Activated CD4-positive, alpha-beta T cell treated with anti-CD3 and anti-CD28 coated beads for 36 hours (primary cell): ENCODE results near the gene PSMD3. TPM values are rescaled to one million over a fixed set of nuclear protein-coding genes. Genes with fewer than 3 reads are reported as not detected.
A peak's percentile ranks its signal among the peaks of the same experiment; 100 is the strongest.

Experiments used
- ATAC-seq: fragments of 200-7000 bp; cut with Tn5 transposase; one replicate; pipeline ENCODE4 v1.10.0; 2021; ENCODE audit warnings: mild to moderate bottlenecking, moderate library complexity
- CTCF ChIA-PET: fragments of 350-600 bp; sonication (Branson Sonifier 250); formaldehyde crosslinking; loops from one replicate; lab custom pipeline; 2021; ENCODE audit warnings: antibody characterized with exemption; lab: Charles Lee
- POLR2A ChIA-PET: fragments of 350-600 bp; sonication (Branson Sonifier 250); formaldehyde crosslinking; loops from one replicate; lab custom pipeline; 2021; ENCODE audit warnings: antibody characterized with exemption, inconsistent platforms; lab: Charles Lee
- DNase-seq: peaks from one replicate; pipeline ENCODE4 v3.0.0-alpha.2; 2020
- H3K27ac Mint-ChIP-seq: one replicate; pipeline ENCODE4 v1.8.0; 2021; ENCODE audit warnings: mixed read lengths
- H3K27me3 Mint-ChIP-seq: one replicate; pipeline ENCODE4 v1.8.0; 2021; ENCODE audit warnings: mixed read lengths
- H3K36me3 Mint-ChIP-seq: one replicate; pipeline ENCODE4 v1.8.0; 2021; ENCODE audit warnings: low read depth, mixed read lengths
- H3K4me1 Mint-ChIP-seq: one replicate; pipeline ENCODE4 v1.8.0; 2021; ENCODE audit warnings: mixed read lengths
- H3K4me3 Mint-ChIP-seq: one replicate; pipeline ENCODE4 v1.8.0; 2021; ENCODE audit warnings: mild to moderate bottlenecking, moderate library complexity, mixed read lengths
- H3K9me3 Mint-ChIP-seq: one replicate; pipeline ENCODE4 v1.8.0; 2021; ENCODE audit warnings: low read depth, mixed read lengths
- intact Hi-C, 2 experiments: fragments of 100-400 bp; cut with DNase I in 1 of 2; cut with micrococcal nuclease in 1 of 2; formaldehyde crosslinking; loops; one replicate each; pipeline versions ENCODE4 v1.14.2 to v1.15.1; 2022 to 2024; cut with DNase I, micrococcal nuclease
- total RNA-seq, 2 experiments: library from RNA; stranded (reverse); gene quantifications; one replicate each; pipeline ENCODE4 v1.2.3, GENCODE V29; 2021

The PSMD3 gene
- total RNA-seq, 2 experiments from 2014 or later = 141 to 146 TPM

DNA sequence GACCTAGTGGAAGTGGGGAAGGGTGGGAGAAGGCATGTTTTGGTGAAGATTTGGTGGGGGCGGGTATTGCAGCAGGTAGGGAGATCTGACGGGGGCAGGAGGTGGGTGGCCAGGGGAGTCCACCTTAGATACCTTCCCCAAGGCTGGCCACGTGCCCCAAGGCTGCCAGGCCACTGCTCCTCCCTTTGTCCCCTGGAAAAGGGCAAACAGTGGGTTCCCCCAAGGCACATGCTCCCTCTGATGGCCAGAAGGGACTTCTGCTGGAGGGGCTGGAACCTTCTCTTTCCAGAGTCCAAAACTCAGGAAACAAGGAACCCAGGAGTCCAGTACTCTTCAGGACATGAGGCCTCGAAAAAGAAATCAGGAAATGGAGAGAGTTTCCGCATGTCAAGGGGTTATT lies 6.2 kb upstream of the PSMD3 start:
- Mint-ChIP-seq H3K4me3 (no peak overlapping the region), H3K27me3 (peaks cover 20% of the 10 kb centered on the region), H3K4me1 (peaks cover 6% of the 10 kb centered on the region), H3K9me3 (no peaks in the 10 kb centered on the region), H3K36me3 (no peaks in the 10 kb centered on the region), H3K27ac (no peak overlapping the region)
- intact Hi-C loops = no loop called here
- ATAC-seq (no peak), DNase-seq (no peak)
- CTCF ChIA-PET = interaction anchor here (7.4 kb wide), 1 partner anchor 17 kb away, joined by 87 read pairs; no protein-coding TSS in a partner anchor
- POLR2A ChIA-PET = interaction anchor here (0.6 kb wide), 1 partner anchor 34 kb away, joined by 5 read pairs; no protein-coding TSS in a partner anchor

DNA sequence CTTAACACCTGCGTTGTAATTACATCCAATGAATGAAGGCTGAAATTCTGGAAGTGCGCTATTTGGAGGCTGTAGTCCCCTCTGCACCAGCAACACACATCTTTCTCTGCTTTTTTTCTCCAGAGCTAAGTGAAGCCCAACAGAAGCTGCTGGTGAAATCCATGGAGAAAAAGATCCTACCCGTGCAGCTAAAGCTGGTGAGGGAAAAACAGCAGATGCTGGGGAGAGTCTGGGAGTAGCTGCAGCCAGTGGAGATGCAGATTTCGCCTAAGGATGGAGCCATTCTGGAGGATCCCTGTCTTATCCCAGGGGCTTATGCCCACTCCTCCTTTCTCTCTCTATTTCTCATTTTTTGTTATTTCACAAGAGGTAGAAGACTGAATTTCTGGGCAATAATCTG lies 4.8 kb upstream of the PSMD3 start:
- Mint-ChIP-seq H3K36me3 (no peaks in the 10 kb centered on the region), H3K27me3 (peaks cover 13% of the 10 kb centered on the region), H3K4me3 (no peak overlapping the region), H3K4me1 (peaks cover 14% of the 10 kb centered on the region), H3K9me3 (no peaks in the 10 kb centered on the region), H3K27ac (no peak overlapping the region)
- intact Hi-C loops = no loop called here
- ATAC-seq = no peak
- no peak for DNase-seq
- ChIA-PET POLR2A (interaction anchor here (0.5 kb wide), 1 partner anchor 77 kb away, joined by 11 read pairs; no protein-coding TSS in a partner anchor), CTCF (interaction anchor here (0.6 to 7.4 kb wide), 6 partner anchors 12 to 354 kb away, joined by 3 to 87 read pairs (median 3); no protein-coding TSS in a partner anchor)

DNA sequence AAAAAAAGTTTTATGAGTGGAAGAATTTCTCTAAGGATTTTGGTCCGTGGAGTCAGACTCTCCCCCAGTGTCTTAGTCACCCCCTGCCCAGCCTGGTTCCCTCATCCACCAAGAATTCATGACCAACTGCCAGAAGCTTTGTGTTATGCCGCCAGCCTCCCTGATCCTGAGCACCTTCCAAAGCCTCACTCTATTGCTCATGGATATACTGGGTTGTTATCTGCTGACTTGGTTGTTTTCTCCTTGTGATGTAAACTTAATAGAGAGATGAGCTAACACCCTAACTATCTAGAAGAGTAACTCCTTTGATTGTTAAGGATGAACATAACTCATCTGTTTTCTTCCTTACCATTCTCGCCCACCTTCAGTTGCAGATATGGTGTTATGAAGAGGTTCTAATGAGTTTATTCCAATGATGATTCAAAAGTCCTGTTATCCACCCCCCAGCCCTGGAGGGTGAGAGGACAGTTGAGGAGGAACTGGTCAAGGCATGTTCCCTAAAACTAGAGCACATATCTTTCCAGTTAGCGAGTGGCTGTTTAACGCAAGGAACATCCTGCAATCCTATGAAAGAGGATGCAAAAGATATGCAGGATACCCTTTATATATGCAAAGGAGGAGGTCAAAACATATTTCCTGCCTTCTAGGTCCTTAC lies 1.5 kb upstream of the PSMD3 start:
- Mint-ChIP-seq H3K27ac (no peak overlapping the region), H3K4me1 (peaks cover 29% of the 10 kb centered on the region), H3K4me3 (peak overlapping the region; percentile 11), H3K36me3 (peaks cover 10% of the 10 kb centered on the region), H3K9me3 (no peaks in the 10 kb centered on the region), H3K27me3 (peaks cover 6% of the 10 kb centered on the region)
- ATAC-seq = no peak
- no peak for DNase-seq
- CTCF ChIA-PET = interaction anchor here (0.9 to 7.4 kb wide), 8 partner anchors 22 to 358 kb away, joined by 3 to 87 read pairs (median 6); partner anchors contain the start of genes LRRC3C, MSL1 and ORMDL3
- POLR2A ChIA-PET = no interaction called here
- intact Hi-C loops = no loop called here

DNA sequence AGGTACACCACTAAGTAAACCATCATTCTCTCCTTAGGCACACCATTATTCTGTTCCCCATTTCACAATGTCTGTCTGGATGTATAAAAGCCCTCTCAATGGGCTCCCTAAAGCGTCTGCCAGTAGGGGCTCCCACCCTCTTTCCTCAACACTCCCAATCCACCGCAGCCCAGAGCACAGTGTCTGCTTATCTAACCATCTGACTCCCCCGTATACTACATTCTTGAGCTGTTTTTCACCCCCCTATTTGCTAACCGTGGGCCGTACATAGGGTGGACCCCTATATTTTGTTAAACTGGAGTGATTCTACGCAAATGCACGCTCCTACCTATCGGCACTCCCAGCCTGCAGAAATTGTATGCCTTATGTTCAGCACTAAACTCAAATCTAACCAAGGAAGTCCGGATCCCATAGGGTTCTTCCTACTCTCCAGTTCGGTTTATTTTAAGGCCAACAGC lies 685 bp upstream of the PSMD3 start:
- Mint-ChIP-seq H3K27ac (peak overlapping the region; percentile 90), H3K4me3 (peak overlapping the region; percentile 94), H3K27me3 (peaks cover 4% of the 10 kb centered on the region), H3K36me3 (peaks cover 18% of the 10 kb centered on the region), H3K9me3 (no peaks in the 10 kb centered on the region), H3K4me1 (peaks cover 31% of the 10 kb centered on the region)
- CTCF ChIA-PET = interaction anchor here (0.7 to 7.4 kb wide), 17 partner anchors 14 to 358 kb away, joined by 3 to 87 read pairs (median 3); partner anchors contain the start of genes GSDMA, LRRC3C, MED24 and MIEN1
- intact Hi-C loops = loop anchor here (1.0 to 10.0 kb wide), 21 partner anchors 21 to 1127 kb away; partner anchors contain the start of genes CDK12 (in 2 of the 2), LRRC3C (in 2 of the 2), ORMDL3 (in 2 of the 2) and CASC3 (in 1 of the 2)
- ATAC-seq = peak; percentile 2
- DNase-seq = peak; percentile 31
- POLR2A ChIA-PET = interaction anchor here (0.7 to 1.2 kb wide), 6 partner anchors 21 to 360 kb away, joined by 3 to 5 read pairs (median 4); partner anchors contain the start of genes LRRC3C and ORMDL3

DNA sequence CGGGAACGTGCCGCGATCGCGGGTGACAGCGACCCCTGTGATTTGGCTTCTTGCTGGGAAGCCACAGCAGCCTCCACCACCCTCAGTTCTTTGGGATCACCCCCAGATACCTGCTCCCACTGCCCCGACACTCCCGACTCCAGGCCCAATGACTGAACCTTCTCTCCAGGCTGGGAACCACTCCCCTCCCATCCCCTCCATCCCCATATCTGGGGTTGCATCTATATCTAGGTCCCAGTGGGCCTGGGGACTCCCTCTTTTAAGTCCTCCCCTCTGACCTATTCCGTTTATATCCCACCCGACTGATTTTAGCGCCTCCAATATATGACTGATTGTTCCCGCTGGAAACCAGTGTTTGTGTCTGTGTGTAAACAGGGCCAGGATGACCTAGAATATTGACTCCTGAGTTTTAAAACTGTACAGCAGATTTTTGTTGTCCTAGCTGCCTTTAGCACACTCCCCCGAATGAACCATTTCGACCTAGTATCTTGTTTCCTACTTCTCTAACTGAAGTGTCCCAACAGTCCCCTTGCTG lies 667 bp downstream of the PSMD3 start:
- H3K27me3 Mint-ChIP-seq = peaks cover 4% of the 10 kb centered on the region
- CTCF ChIA-PET = interaction anchor here (0.6 to 7.4 kb wide), 19 partner anchors 9 to 837 kb away, joined by 3 to 87 read pairs (median 3); partner anchors contain the start of genes GSDMB, IKZF3, LRRC3C and MIEN1
- peak overlapping the region; percentile 94 for H3K4me3 Mint-ChIP-seq
- no peak for ATAC-seq
- POLR2A ChIA-PET = interaction anchor here (0.6 to 1.2 kb wide), 4 partner anchors 22 to 1153 kb away, joined by 3 to 5 read pairs (median 4); no protein-coding TSS in a partner anchor
- intact Hi-C loops = loop anchor here (2.0 to 10.0 kb wide), 3 partner anchors 294 to 516 kb away; partner anchors contain the start of gene CDK12 (in 1 of the 2)
- DNase-seq = no peak
- H3K36me3 Mint-ChIP-seq = peaks cover 29% of the 10 kb centered on the region
- H3K27ac Mint-ChIP-seq = peak overlapping the region; percentile 90
- peaks cover 31% of the 10 kb centered on the region for H3K4me1 Mint-ChIP-seq
- no peaks in the 10 kb centered on the region for H3K9me3 Mint-ChIP-seq

DNA sequence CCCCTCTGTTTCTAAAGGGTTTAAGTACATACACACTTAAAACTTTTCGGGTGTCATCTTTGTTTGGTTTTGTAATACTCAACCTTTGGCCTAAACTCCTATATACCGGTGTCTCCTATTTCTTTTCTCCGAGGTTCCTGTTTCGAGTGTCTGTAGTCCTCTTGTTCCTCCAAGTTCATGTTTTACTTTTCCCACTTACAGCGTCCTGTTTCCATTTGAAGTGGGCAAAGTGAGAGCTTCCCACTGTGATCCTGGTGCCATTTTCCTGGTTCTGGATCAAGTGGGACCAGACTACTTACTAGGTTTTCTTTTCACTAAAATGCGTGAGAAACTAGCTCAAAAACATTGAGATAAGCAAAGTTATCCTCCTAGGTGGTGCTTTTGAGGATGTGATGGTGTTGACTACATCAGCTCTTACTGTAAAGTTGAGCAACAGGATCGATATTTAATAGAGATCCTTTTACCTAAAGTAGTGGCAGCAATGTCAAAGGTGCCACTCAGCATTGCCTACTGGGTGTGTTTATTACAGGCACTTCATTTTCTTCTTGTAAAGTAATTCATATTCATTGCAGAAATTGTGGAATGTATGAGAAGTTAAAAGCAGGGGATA lies 1.3 kb downstream of the PSMD3 start:
- DNase-seq (no peak), ATAC-seq (no peak)
- Mint-ChIP-seq H3K4me1 (peaks cover 31% of the 10 kb centered on the region), H3K36me3 (peaks cover 35% of the 10 kb centered on the region), H3K27me3 (peaks cover 4% of the 10 kb centered on the region), H3K27ac (peak overlapping the region; percentile 90), H3K9me3 (no peaks in the 10 kb centered on the region), H3K4me3 (peak overlapping the region; percentile 94)
- intact Hi-C loops = loop anchor here (2.0 to 10.0 kb wide), 3 partner anchors 295 to 517 kb away; partner anchors contain the start of gene CDK12 (in 1 of the 2)
- CTCF ChIA-PET = interaction anchor here (0.7 to 4.5 kb wide), 4 partner anchors 15 to 360 kb away, joined by 3 to 23 read pairs (median 3); partner anchors contain the start of gene MED24
- POLR2A ChIA-PET = interaction anchor here (0.6 kb wide), 1 partner anchor 23 kb away, joined by 3 read pairs; no protein-coding TSS in a partner anchor

DNA sequence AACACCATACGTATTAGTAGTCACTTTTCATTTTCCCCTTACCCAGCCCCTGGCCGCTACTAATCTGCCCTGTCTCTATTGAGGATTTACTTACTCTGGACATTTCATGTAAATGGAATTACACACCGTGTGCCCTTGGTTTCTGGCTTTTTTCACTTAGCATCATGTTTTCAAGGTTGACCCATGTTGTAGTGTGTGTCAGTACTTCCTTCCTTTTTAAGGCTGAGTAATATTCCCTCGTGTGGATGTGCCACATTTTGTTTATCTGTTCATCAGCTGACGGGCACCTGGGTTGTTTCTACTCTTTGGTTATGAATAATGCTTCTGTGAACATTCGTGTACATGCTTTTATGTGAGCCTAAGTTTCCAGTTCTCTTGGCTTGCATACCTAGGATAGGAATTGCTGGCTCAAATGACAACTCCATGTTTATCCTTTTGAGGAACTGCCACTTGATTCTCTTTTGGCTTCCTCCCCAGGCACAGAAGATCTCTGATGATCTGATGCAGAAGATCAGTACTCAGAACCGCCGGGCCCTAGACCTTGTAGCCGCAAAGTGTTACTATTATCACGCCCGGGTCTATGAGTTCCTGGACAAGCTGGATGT lies 7.7 kb downstream of the PSMD3 start:
- no peaks in the 10 kb centered on the region for H3K27me3 Mint-ChIP-seq
- H3K36me3 Mint-ChIP-seq = peaks cover 78% of the 10 kb centered on the region
- ATAC-seq (no peak), DNase-seq (no peak)
- intact Hi-C loops = loop anchor here in 1 of 2 experiments (10.0 kb wide), 1 partner anchor 524 kb away; the partner anchor contains the start of gene CDK12
- H3K9me3 Mint-ChIP-seq = no peaks in the 10 kb centered on the region
- H3K4me1 Mint-ChIP-seq = peaks cover 6% of the 10 kb centered on the region
- H3K4me3 Mint-ChIP-seq = no peak overlapping the region
- POLR2A ChIA-PET = no interaction called here
- CTCF ChIA-PET = no interaction called here
- peak overlapping the region; percentile 24 for H3K27ac Mint-ChIP-seq

DNA sequence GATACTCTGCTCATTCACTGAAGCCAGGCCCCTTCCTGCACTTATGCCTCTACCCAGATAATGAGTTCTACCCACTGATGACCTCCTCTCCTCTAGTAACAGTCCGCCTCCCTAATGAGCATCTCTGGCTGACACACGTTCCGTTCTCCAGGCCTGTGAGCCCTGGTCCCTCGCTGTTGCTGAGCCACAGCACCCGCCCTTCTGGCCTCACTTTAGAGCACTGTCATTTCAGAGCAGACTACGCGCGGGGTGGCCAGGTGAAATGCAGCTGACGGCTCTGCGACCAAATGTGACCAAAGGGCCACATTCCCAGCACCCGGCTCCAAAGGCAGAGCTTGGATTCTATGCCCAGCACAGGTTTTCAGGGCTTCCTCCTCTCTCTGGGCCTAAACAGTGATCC lies 13.8 kb downstream of the PSMD3 start:
- H3K9me3 Mint-ChIP-seq = no peaks in the 10 kb centered on the region
- intact Hi-C loops = no loop called here
- ATAC-seq = no peak
- no peaks in the 10 kb centered on the region for H3K27me3 Mint-ChIP-seq
- peaks cover 6% of the 10 kb centered on the region for H3K4me1 Mint-ChIP-seq
- CTCF ChIA-PET = interaction anchor here (1.0 to 1.4 kb wide), 2 partner anchors 31 to 197 kb away, joined by 3 read pairs; no protein-coding TSS in a partner anchor
- no peak overlapping the region for H3K4me3 Mint-ChIP-seq
- POLR2A ChIA-PET = no interaction called here
- DNase-seq = no peak
- no peak overlapping the region for H3K27ac Mint-ChIP-seq
- H3K36me3 Mint-ChIP-seq = peaks cover 63% of the 10 kb centered on the region

DNA sequence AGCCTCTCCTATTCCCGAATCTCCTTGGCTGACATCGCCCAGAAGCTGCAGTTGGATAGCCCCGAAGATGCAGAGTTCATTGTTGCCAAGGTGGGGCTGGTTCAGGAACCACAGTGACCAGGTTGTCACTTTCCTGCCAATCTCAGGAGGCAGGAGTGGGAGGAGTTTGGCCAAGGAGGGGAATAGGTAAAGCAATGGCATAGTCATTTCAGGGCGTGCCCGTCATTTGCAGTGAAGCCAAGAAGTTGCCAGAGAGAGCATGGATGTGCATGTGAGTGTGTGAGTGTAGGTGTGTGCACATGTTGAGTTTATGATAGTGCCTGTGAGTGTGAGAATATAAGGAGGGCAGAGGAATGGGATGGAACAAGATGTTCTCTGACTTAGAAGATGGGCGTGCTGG lies 14.8 kb downstream of the PSMD3 start:
- H3K4me3 Mint-ChIP-seq = no peak overlapping the region
- POLR2A ChIA-PET = no interaction called here
- no peak for ATAC-seq
- no peaks in the 10 kb centered on the region for H3K27me3 Mint-ChIP-seq
- CTCF ChIA-PET = no interaction called here
- H3K36me3 Mint-ChIP-seq = peaks cover 58% of the 10 kb centered on the region
- intact Hi-C loops = no loop called here
- H3K9me3 Mint-ChIP-seq = no peaks in the 10 kb centered on the region
- no peak for DNase-seq
- peaks cover 8% of the 10 kb centered on the region for H3K4me1 Mint-ChIP-seq
- H3K27ac Mint-ChIP-seq = peak overlapping the region; percentile 1

DNA sequence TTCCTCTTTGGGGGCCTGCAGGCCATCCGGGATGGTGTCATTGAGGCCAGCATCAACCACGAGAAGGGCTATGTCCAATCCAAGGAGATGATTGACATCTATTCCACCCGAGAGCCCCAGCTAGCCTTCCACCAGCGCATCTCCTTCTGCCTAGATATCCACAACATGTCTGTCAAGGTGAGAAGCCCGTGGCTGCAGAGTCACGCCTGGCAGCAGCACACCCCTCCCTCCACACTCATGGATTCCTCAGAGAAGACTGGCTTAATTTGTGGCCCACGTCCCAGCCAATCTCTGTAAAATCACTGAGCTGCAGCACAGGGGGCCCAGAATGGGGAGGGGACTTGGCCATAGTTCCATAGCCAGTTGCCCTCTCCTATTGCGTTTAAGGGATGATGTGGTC lies 15.6 kb downstream of the PSMD3 start:
- Mint-ChIP-seq H3K4me1 (peaks cover 8% of the 10 kb centered on the region), H3K27me3 (no peaks in the 10 kb centered on the region), H3K36me3 (peaks cover 52% of the 10 kb centered on the region), H3K4me3 (no peak overlapping the region), H3K9me3 (no peaks in the 10 kb centered on the region), H3K27ac (no peak overlapping the region)
- DNase-seq (no peak), ATAC-seq (no peak)
- ChIA-PET POLR2A (no interaction called here), CTCF (interaction anchor here (0.7 to 0.8 kb wide), 2 partner anchors 14 to 516 kb away, joined by 3 read pairs; no protein-coding TSS in a partner anchor)
- intact Hi-C loops = no loop called here
